Measurements from ENCODE around the gene TRIP13.

DNA sequence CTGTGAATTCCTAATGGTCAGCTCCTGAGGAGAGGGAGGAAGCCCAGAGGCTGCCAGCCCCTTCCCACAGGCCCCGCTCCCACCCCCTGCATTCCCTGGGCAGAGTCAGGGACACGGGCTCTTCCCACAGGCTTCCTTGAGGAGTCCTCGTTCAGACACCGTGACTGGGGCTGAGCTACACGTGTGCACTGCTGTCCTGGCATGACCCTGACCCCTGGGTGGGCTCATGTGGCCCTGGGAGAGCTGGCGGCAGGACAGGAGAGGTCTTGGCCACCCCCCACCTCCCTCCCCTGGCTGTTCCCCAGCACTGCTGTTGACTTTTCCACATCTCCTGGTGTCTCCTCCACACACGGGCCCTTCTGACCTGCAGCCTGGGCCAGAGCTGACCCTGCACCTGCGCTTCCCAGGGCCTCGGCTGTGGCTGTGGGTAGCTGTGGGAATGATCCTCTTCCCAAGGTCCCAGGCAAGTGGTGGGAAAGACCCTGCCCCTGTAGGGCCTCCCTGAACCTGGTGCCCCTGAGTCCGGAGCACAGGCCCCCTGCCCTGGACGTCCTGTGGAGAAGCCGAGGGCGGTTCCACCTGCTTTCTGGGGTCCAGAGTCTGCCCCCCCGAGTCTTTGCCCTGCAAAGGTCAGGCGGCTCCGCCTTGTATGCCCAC is 59.4 kb downstream of the TRIP13 start:
- TF ChIP-seq POLR2A (IDR thresholded peaks at IDR 0.05; ENCODE audit: low read depth, low read length) (no peak), POLR2AphosphoS5 (IDR thresholded peaks at IDR 0.05; ENCODE audit: low read depth, low read length) (no peak), TAF1 (IDR thresholded peaks at IDR 0.05; ENCODE audit: low read depth, low read length) (no peak), SPI1 (IDR thresholded peaks at IDR 0.05; ENCODE audit: low read depth, low read length) (no peak)
